Activated CD4-positive, alpha-beta memory T cell treated with anti-CD3 and anti-CD28 coated beads for 36 hours (primary cell): ENCODE results near the gene ALDH5A1. TPM values are rescaled to one million over a fixed set of nuclear protein-coding genes. Genes with fewer than 3 reads are reported as not detected.

Experiments
- CTCF ChIA-PET: fragments of 350-600 bp; sonication (Branson Sonifier 250); formaldehyde crosslinking; loops from one replicate; lab custom pipeline; 2021; ENCODE audit warnings: antibody characterized with exemption, inconsistent platforms; lab: Charles Lee
- POLR2A ChIA-PET: fragments of 350-600 bp; sonication (Branson Sonifier 250); formaldehyde crosslinking; loops from one replicate; lab custom pipeline; 2021; ENCODE audit warnings: antibody characterized with exemption; lab: Charles Lee
- DNase-seq: peaks from one replicate; pipeline ENCODE4 v3.0.0-alpha.2; 2020
- H3K27ac Mint-ChIP-seq: one replicate; pipeline ENCODE4 v1.8.0; 2021; ENCODE audit warnings: mixed read lengths
- H3K27me3 Mint-ChIP-seq: one replicate; pipeline ENCODE4 v1.8.0; 2021; ENCODE audit warnings: mixed read lengths
- H3K36me3 Mint-ChIP-seq: one replicate; pipeline ENCODE4 v1.8.0; 2021; ENCODE audit warnings: mixed read lengths
- H3K4me1 Mint-ChIP-seq: one replicate; pipeline ENCODE4 v1.8.0; 2021; ENCODE audit warnings: low read depth, mixed read lengths
- H3K4me3 Mint-ChIP-seq: one replicate; pipeline ENCODE4 v1.8.0; 2021; ENCODE audit warnings: mild to moderate bottlenecking, mixed read lengths
- H3K9me3 Mint-ChIP-seq: one replicate; pipeline ENCODE4 v1.8.0; 2021; ENCODE audit warnings: mixed read lengths
- intact Hi-C: fragments of 100-400 bp; cut with micrococcal nuclease; formaldehyde crosslinking; loops from one replicate; pipeline ENCODE4 v1.15.1; 2023
- total RNA-seq, 2 experiments: library from RNA; stranded (reverse); gene quantifications; one replicate each; pipeline ENCODE4 v1.2.3, GENCODE V29; 2021

ALDH5A1 gene
- total RNA-seq, 2 experiments from 2014 or later = 13.1 to 13.9 TPM

- ChIA-PET POLR2A (no interaction called here), CTCF (no interaction called here)
- Mint-ChIP-seq H3K27ac (no peak overlapping the region), H3K4me1 (peaks cover 10% of the 10 kb centered on the region), H3K27me3 (no peaks in the 10 kb centered on the region), H3K9me3 (no peaks in the 10 kb centered on the region), H3K36me3 (no peaks in the 10 kb centered on the region), H3K4me3 (no peak overlapping the region)
- intact Hi-C loops = loop anchor here (10.0 kb wide), 3 partner anchors 175 to 525 kb away; partner anchors contain the start of genes ACOT13 and TDP2
- DNase-seq = no peak
Observed at GRCh38 chr6:24489881-24490280, 4.9 kb upstream of the ALDH5A1 start.

GRCh38 chr6:24490948-24491347, 3.8 kb upstream of the ALDH5A1 start:
- Mint-ChIP-seq H3K36me3 (no peaks in the 10 kb centered on the region), H3K9me3 (no peaks in the 10 kb centered on the region), H3K27me3 (no peaks in the 10 kb centered on the region), H3K27ac (no peak overlapping the region), H3K4me1 (peaks cover 13% of the 10 kb centered on the region), H3K4me3 (no peak overlapping the region)
- DNase-seq = no peak
- CTCF ChIA-PET = no interaction called here
- POLR2A ChIA-PET = no interaction called here
- intact Hi-C loops = loop anchor here (10.0 kb wide), 3 partner anchors 174 to 524 kb away; partner anchors contain the start of genes ACOT13 and TDP2

GRCh38 chr6:24492475-24492874, 2.3 kb upstream of the ALDH5A1 start:
- peaks cover 8% of the 10 kb centered on the region for H3K36me3 Mint-ChIP-seq

GRCh38 chr6:24493945-24494820, 586 bp upstream of the ALDH5A1 start:
- intact Hi-C loops = loop anchor here (2.0 to 10.0 kb wide), 5 partner anchors 27 to 521 kb away; partner anchors contain the start of genes ACOT13, DCDC2 and TDP2
- peak overlapping the region; percentile 78 for H3K4me3 Mint-ChIP-seq
- POLR2A ChIA-PET = interaction anchor here (0.8 to 1.1 kb wide), 3 partner anchors 64 to 531 kb away, joined by 3 read pairs; partner anchors contain the start of gene KIAA0319
- peaks cover 13% of the 10 kb centered on the region for H3K4me1 Mint-ChIP-seq
- peak overlapping the region; percentile 44 for H3K27ac Mint-ChIP-seq
- peaks cover 8% of the 10 kb centered on the region for H3K36me3 Mint-ChIP-seq
- H3K9me3 Mint-ChIP-seq = peaks cover 14% of the 10 kb centered on the region
- CTCF ChIA-PET = interaction anchor here (0.6 to 4.0 kb wide), 19 partner anchors 9 to 281 kb away, joined by 3 to 22 read pairs (median 4); partner anchors contain the start of gene KIAA0319
- DNase-seq = no peak
- no peaks in the 10 kb centered on the region for H3K27me3 Mint-ChIP-seq

More at GRCh38 chr6:24492475-24492874, 2.3 kb upstream of the ALDH5A1 start:
- H3K9me3 Mint-ChIP-seq = peaks cover 14% of the 10 kb centered on the region
- ChIA-PET POLR2A (no interaction called here), CTCF (no interaction called here)
- intact Hi-C loops = loop anchor here (10.0 kb wide), 3 partner anchors 172 to 522 kb away; partner anchors contain the start of genes ACOT13 and TDP2
- no peaks in the 10 kb centered on the region for H3K27me3 Mint-ChIP-seq
- H3K4me1 Mint-ChIP-seq = peaks cover 13% of the 10 kb centered on the region
- H3K27ac Mint-ChIP-seq = no peak overlapping the region
- no peak overlapping the region for H3K4me3 Mint-ChIP-seq
- peak; percentile 14 for DNase-seq

GRCh38 chr6:24497254-24497970, 2.6 kb downstream of the ALDH5A1 start:
- intact Hi-C loops = loop anchor here (10.0 kb wide), 3 partner anchors 167 to 517 kb away; partner anchors contain the start of genes ACOT13 and TDP2
- peaks cover 14% of the 10 kb centered on the region for H3K9me3 Mint-ChIP-seq
- CTCF ChIA-PET = interaction anchor here (1.4 to 4.0 kb wide), 2 partner anchors 24 to 84 kb away, joined by 4 to 22 read pairs; no protein-coding TSS in a partner anchor
- no peak overlapping the region for H3K4me3 Mint-ChIP-seq
- POLR2A ChIA-PET = no interaction called here
- no peak for DNase-seq
- no peak overlapping the region for H3K27ac Mint-ChIP-seq
- H3K36me3 Mint-ChIP-seq = peaks cover 8% of the 10 kb centered on the region
- peaks cover 13% of the 10 kb centered on the region for H3K4me1 Mint-ChIP-seq
- no peaks in the 10 kb centered on the region for H3K27me3 Mint-ChIP-seq

- CTCF ChIA-PET = no interaction called here
Observed at GRCh38 chr6:24500683-24501082, 5.9 kb downstream of the ALDH5A1 start.

GRCh38 chr6:24501374-24501773, 6.6 kb downstream of the ALDH5A1 start:
- H3K27ac Mint-ChIP-seq = no peak overlapping the region

More at GRCh38 chr6:24500683-24501082, 5.9 kb downstream of the ALDH5A1 start:
- intact Hi-C loops = no loop called here
- Mint-ChIP-seq H3K9me3 (peaks cover 14% of the 10 kb centered on the region), H3K27ac (no peak overlapping the region), H3K4me1 (peaks cover under 1% of the 10 kb centered on the region), H3K4me3 (no peak overlapping the region), H3K36me3 (peaks cover 20% of the 10 kb centered on the region), H3K27me3 (no peaks in the 10 kb centered on the region)
- no peak for DNase-seq
- POLR2A ChIA-PET = no interaction called here

GRCh38 chr6:24501914-24502313, 7.1 kb downstream of the ALDH5A1 start:
- ChIA-PET CTCF (no interaction called here), POLR2A (no interaction called here)
- H3K27me3 Mint-ChIP-seq = no peaks in the 10 kb centered on the region
- intact Hi-C loops = no loop called here
- H3K4me3 Mint-ChIP-seq = no peak overlapping the region
- H3K27ac Mint-ChIP-seq = no peak overlapping the region
- H3K4me1 Mint-ChIP-seq = no peaks in the 10 kb centered on the region
- H3K36me3 Mint-ChIP-seq = peaks cover 18% of the 10 kb centered on the region
- H3K9me3 Mint-ChIP-seq = peaks cover 5% of the 10 kb centered on the region
- no peak for DNase-seq

More at GRCh38 chr6:24501374-24501773, 6.6 kb downstream of the ALDH5A1 start:
- Mint-ChIP-seq H3K4me3 (no peak overlapping the region), H3K36me3 (peaks cover 20% of the 10 kb centered on the region), H3K27me3 (no peaks in the 10 kb centered on the region), H3K4me1 (no peaks in the 10 kb centered on the region), H3K9me3 (peaks cover 11% of the 10 kb centered on the region)
- ChIA-PET CTCF (no interaction called here), POLR2A (no interaction called here)
- intact Hi-C loops = no loop called here
- no peak for DNase-seq

GRCh38 chr6:24504287-24504648, 9.5 kb downstream of the ALDH5A1 start:
- no peaks in the 10 kb centered on the region for H3K9me3 Mint-ChIP-seq
- no peak for DNase-seq
- H3K4me1 Mint-ChIP-seq = no peaks in the 10 kb centered on the region
- peaks cover 33% of the 10 kb centered on the region for H3K36me3 Mint-ChIP-seq
- intact Hi-C loops = no loop called here
- no peak overlapping the region for H3K27ac Mint-ChIP-seq
- CTCF ChIA-PET = interaction anchor here (0.8 kb wide), 1 partner anchor 17 kb away, joined by 3 read pairs; no protein-coding TSS in a partner anchor
- H3K27me3 Mint-ChIP-seq = no peaks in the 10 kb centered on the region
- POLR2A ChIA-PET = no interaction called here
- no peak overlapping the region for H3K4me3 Mint-ChIP-seq

- Mint-ChIP-seq H3K9me3 (no peaks in the 10 kb centered on the region), H3K36me3 (peaks cover 38% of the 10 kb centered on the region), H3K4me1 (no peaks in the 10 kb centered on the region), H3K27ac (no peak overlapping the region), H3K4me3 (no peak overlapping the region), H3K27me3 (no peaks in the 10 kb centered on the region)
- CTCF ChIA-PET = interaction anchor here (0.8 kb wide), 1 partner anchor 16 kb away, joined by 3 read pairs; no protein-coding TSS in a partner anchor
- POLR2A ChIA-PET = no interaction called here
- no peak for DNase-seq
- intact Hi-C loops = no loop called here
Observed at GRCh38 chr6:24504649-24505586, 10.1 kb downstream of the ALDH5A1 start.
